Measurements from ENCODE around the gene SLC9A3.

The SLC9A3 gene

DNA sequence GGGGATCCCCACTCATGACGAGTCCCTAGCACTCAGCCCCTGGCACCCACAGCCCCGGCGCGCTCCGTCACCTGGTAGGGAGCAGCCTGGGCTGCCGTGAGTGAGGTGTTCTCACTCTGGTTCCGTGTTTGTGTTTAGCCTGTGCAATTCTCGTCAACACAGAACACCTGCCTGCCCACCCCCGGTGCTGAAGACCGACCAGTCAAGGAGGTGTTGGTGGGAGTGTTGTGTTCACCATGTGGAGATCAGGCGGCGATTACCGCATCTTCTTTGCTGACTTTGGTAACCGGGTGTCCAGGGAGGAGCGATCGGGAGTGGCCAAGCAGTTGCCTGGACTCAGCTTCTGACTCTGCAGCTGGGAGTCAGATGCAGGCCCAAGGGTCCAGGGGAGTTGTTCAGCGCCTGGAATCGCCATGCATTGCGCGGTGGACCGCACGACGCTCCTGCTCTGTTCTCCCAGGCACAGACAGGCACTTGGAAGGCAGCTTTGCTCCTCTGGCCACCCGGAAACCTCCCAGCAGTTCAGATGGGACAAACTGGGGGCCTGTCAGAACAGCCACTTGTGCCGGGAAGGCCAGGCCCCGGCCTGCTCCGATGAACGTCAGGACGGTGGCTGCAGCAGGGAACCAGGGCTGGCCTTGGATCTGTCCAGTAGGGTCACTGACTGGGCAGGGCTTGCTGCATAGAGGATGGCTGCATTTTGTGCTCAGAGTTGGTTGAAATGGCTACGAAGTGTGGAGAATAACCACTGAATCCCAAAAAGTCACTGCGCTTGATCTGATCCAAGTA lies 53.1 kb downstream of the SLC9A3 start:
- no peak for ATAC-seq
- TF ChIP-seq ZNF70 (CRISPR knock-in tag; IDR thresholded peaks at IDR 0.05) (no peak), TOX (CRISPR knock-in tag; IDR thresholded peaks at IDR 0.05; ENCODE audit: borderline replicate concordance) (no peak), ZC3H10 (CRISPR knock-in tag; IDR thresholded peaks at IDR 0.05) (no peak)

DNA sequence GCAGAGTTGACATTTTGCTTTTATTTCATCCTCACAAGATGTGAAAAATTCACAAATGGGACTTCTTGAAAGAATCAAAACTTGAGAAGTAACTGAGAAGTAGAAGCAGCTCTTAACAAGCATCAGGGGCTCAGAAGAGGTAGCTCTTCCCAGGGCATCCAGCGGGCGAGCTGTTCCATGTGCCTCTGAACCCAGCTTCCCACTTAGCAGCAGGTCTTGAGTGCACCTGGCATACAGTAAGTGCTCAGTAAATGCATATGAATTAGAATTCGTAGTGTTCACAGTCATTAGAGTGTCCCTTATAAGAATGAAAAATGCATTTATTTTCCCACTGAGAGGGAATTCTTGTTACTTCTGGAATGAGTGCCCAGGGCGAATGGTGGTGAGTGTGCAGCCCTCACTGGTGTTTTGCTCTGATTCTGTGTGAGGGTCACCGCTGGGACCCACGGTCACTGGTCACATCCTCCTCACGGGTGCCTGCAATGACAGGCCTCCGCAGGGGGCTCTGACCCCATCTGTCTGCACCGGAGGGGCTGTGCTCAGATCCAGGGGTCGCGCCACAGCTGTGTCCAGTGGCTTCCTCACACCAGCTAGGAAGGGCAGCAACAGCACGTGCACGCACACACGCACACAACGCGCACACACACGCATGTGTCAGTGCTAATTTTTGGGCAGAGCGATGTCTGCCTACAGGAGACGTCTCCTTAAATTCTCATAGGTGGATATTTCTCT lies 54.3 kb downstream of the SLC9A3 start:
- TF ChIP-seq CSDC2 (CRISPR knock-in tag; IDR thresholded peaks at IDR 0.05): no peak
- no peak for TF ChIP-seq ESRRG (CRISPR knock-in tag; IDR thresholded peaks at IDR 0.05)
- no peak for TF ChIP-seq OSR1 (CRISPR knock-in tag; IDR thresholded peaks at IDR 0.05)
- no peak for TF ChIP-seq ZNF8 (CRISPR knock-in tag; IDR thresholded peaks at IDR 0.05)
- TF ChIP-seq RARB (CRISPR knock-in tag; IDR thresholded peaks at IDR 0.05): no peak
- no peak for TF ChIP-seq TCF4 (CRISPR knock-in tag; IDR thresholded peaks at IDR 0.05; ENCODE audit: borderline replicate concordance)
- TF ChIP-seq ISL1 (CRISPR knock-in tag; IDR thresholded peaks at IDR 0.05): no peak
- no peak for TF ChIP-seq TOX (CRISPR knock-in tag; IDR thresholded peaks at IDR 0.05; ENCODE audit: borderline replicate concordance)
- TF ChIP-seq ZC3H10 (CRISPR knock-in tag; IDR thresholded peaks at IDR 0.05): no peak
- TF ChIP-seq, protein P1, sequence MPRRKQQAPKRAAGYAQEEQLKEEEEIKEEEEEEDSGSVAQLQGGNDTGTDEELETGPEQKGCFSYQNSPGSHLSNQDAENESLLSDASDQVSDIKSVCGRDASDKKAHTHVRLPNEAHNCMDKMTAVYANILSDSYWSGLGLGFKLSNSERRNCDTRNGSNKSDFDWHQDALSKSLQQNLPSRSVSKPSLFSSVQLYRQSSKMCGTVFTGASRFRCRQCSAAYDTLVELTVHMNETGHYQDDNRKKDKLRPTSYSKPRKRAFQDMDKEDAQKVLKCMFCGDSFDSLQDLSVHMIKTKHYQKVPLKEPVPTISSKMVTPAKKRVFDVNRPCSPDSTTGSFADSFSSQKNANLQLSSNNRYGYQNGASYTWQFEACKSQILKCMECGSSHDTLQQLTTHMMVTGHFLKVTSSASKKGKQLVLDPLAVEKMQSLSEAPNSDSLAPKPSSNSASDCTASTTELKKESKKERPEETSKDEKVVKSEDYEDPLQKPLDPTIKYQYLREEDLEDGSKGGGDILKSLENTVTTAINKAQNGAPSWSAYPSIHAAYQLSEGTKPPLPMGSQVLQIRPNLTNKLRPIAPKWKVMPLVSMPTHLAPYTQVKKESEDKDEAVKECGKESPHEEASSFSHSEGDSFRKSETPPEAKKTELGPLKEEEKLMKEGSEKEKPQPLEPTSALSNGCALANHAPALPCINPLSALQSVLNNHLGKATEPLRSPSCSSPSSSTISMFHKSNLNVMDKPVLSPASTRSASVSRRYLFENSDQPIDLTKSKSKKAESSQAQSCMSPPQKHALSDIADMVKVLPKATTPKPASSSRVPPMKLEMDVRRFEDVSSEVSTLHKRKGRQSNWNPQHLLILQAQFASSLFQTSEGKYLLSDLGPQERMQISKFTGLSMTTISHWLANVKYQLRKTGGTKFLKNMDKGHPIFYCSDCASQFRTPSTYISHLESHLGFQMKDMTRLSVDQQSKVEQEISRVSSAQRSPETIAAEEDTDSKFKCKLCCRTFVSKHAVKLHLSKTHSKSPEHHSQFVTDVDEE (CRISPR knock-in tag; IDR thresholded peaks at IDR 0.05): no peak
- ATAC-seq: no peak

DNA sequence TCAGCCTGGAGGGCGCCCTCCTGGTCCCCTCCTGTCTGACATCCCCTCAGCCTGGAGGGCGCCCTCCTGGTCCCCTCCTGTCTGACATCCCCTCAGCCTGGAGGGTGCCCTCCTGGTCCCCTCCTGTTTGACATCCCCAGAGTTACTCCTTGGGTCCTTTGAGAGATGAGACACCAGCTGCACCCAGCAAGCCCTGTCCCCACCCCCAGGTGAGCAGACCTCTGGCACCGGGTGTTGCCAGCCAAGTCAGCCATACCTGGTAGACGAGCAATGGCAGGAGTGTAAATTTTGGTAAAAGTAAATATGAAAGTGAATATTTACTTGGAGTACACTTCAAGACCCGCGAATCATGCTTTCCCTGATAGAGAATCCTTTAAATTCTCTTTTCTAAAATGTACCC lies 55.8 kb downstream of the SLC9A3 start:
- ATAC-seq: no peak
- TF ChIP-seq ISL1 (CRISPR knock-in tag; IDR thresholded peaks at IDR 0.05): no peak
- no peak for TF ChIP-seq PPARA (CRISPR knock-in tag; IDR thresholded peaks at IDR 0.05; ENCODE audit: borderline replicate concordance)
- no peak for TF ChIP-seq ARNTL (CRISPR knock-in tag; IDR thresholded peaks at IDR 0.05; ENCODE audit: borderline replicate concordance, low read depth)
- TF ChIP-seq ESRRG (CRISPR knock-in tag; IDR thresholded peaks at IDR 0.05): no peak
- no peak for TF ChIP-seq CSDC2 (CRISPR knock-in tag; IDR thresholded peaks at IDR 0.05)
- no peak for TF ChIP-seq SNAI2 (CRISPR knock-in tag; IDR thresholded peaks at IDR 0.05)
- TF ChIP-seq, protein P2, sequence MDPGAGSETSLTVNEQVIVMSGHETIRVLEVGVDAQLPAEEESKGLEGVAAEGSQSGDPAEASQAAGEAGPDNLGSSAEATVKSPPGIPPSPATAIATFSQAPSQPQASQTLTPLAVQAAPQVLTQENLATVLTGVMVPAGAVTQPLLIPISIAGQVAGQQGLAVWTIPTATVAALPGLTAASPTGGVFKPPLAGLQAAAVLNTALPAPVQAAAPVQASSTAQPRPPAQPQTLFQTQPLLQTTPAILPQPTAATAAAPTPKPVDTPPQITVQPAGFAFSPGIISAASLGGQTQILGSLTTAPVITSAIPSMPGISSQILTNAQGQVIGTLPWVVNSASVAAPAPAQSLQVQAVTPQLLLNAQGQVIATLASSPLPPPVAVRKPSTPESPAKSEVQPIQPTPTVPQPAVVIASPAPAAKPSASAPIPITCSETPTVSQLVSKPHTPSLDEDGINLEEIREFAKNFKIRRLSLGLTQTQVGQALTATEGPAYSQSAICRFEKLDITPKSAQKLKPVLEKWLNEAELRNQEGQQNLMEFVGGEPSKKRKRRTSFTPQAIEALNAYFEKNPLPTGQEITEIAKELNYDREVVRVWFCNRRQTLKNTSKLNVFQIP (CRISPR knock-in tag; IDR thresholded peaks at IDR 0.05; ENCODE audit: borderline replicate concordance, low read depth): no peak

DNA sequence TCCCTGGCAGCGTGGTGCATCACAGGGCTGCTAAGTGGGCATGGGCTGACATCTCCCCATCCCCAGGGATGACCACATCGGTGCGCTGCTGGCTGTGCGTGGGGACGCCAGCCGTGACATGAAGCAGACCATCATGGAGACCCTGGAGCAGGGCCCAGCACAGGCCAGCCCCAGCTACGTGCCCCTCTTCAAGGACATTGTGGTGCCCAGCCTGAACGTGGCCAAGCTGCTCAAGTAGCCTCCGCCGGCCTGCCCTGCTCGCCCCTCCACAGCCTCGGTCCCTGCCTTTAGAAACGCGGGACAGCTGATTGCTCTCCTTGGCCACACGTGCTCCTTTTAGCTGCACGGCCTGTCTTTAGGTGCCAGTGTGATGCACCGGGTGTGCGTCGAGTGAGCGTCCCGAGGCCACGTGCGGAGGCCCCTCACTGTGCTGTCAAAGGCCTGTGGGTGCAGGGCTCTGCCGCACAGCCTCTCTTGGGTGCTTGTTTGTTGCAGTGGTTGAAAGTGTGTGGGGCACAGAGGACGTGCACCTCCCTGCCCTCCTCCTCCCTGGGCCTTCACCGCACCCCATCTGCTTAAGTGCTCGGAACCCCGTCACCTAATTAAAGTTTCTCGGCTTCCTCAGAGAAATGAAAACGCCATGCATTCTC lies 57.5 kb downstream of the SLC9A3 start:
- ATAC-seq: no peak
- no peak for TF ChIP-seq ZFP3 (CRISPR knock-in tag; IDR thresholded peaks at IDR 0.05)
- no peak for TF ChIP-seq TCF4 (CRISPR knock-in tag; IDR thresholded peaks at IDR 0.05; ENCODE audit: borderline replicate concordance)
- no peak for TF ChIP-seq RARB (CRISPR knock-in tag; IDR thresholded peaks at IDR 0.05)
- TF ChIP-seq, protein P3, sequence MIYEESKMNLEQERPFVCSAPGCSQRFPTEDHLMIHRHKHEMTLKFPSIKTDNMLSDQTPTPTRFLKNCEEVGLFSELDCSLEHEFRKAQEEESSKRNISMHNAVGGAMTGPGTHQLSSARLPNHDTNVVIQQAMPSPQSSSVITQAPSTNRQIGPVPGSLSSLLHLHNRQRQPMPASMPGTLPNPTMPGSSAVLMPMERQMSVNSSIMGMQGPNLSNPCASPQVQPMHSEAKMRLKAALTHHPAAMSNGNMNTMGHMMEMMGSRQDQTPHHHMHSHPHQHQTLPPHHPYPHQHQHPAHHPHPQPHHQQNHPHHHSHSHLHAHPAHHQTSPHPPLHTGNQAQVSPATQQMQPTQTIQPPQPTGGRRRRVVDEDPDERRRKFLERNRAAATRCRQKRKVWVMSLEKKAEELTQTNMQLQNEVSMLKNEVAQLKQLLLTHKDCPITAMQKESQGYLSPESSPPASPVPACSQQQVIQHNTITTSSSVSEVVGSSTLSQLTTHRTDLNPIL (CRISPR knock-in tag; IDR thresholded peaks at IDR 0.05; ENCODE audit: low read depth): no peak
- no peak for TF ChIP-seq ZNF8 (CRISPR knock-in tag; IDR thresholded peaks at IDR 0.05)

All from SK-N-SH treated with all-trans-retinoic acid at 6 μM for 48 hours (cell line).